Common myeloid progenitor, CD34-positive (primary cell): ENCODE measurements around the gene SSH3.

ENCODE experiments used
- CTCF ChIA-PET: fragments of 350-600 bp; sonication (Branson Sonifier 250); formaldehyde crosslinking; loops from one replicate; lab custom pipeline; 2021; ENCODE audit warnings: antibody characterized with exemption; lab: Charles Lee
- POLR2A ChIA-PET: fragments of 350-600 bp; sonication (Branson Sonifier 250); formaldehyde crosslinking; loops from one replicate; lab custom pipeline; 2021; ENCODE audit warnings: antibody characterized with exemption; lab: Charles Lee
- DNase-seq, 3 donors: peaks; one replicate each; pipeline versions ENCODE4 v3.0.0 to v3.0.0-alpha.2; 2013
- H3K27ac ChIP-seq, 2 experiments: 1 replicate in 1 of 2; 2 replicates in 1 of 2; pipeline ENCODE4 v1.7.0; 2013; ENCODE audit warnings: inconsistent platforms in 2 of 2, low read length in 2 of 2, mild to moderate bottlenecking in 2 of 2, low read depth in 1 of 2, moderate library complexity in 1 of 2; ENCODE audit not compliant: severe bottlenecking in 2 of 2, insufficient read depth in 1 of 2, poor library complexity in 1 of 2
- H3K27me3 ChIP-seq, 5 experiments: replicated peaks in 2 of 5; 1 replicate in 3 of 5; 2 replicates in 2 of 5; pipeline versions ENCODE4 v1.6.1 to v1.7.0; 2013; ENCODE audit warnings: low read length in 4 of 5, mild to moderate bottlenecking in 2 of 5, moderate library complexity in 2 of 5, inconsistent platforms in 1 of 5; ENCODE audit not compliant: insufficient read depth in 5 of 5, control insufficient read depth in 4 of 5
- H3K36me3 ChIP-seq, 4 experiments: 1 replicate in 2 of 4; 2 replicates in 2 of 4; pipeline versions ENCODE4 v1.6.1 to v1.7.0; 2013; ENCODE audit warnings: low read length in 3 of 4, control low read depth in 1 of 4, mild to moderate bottlenecking in 1 of 4; ENCODE audit not compliant: control insufficient read depth in 4 of 4, insufficient read depth in 4 of 4
- H3K4me1 ChIP-seq, 4 experiments: 1 replicate in 3 of 4; 2 replicates in 1 of 4; pipeline versions ENCODE4 v1.6.1 to v1.7.1; 2013; ENCODE audit warnings: low read length in 3 of 4, mild to moderate bottlenecking in 3 of 4, control low read depth in 1 of 4, inconsistent platforms in 1 of 4, moderate library complexity in 1 of 4; ENCODE audit not compliant: control insufficient read depth in 4 of 4, insufficient read depth in 4 of 4; ENCODE audit errors: control extremely low read depth in 1 of 4
- H3K4me3 ChIP-seq, 7 experiments: 1 replicate in 4 of 7; 2 replicates in 3 of 7; pipeline versions ENCODE4 v1.5.1 to v1.7.0; 2013; ENCODE audit warnings: mild to moderate bottlenecking in 7 of 7, low read length in 6 of 7, moderate library complexity in 6 of 7, inconsistent platforms in 2 of 7, low read depth in 2 of 7, control low read depth in 1 of 7; ENCODE audit not compliant: insufficient read depth in 4 of 7, control insufficient read depth in 1 of 7; ENCODE audit errors: extremely low read depth in 1 of 7
- H3K9me3 ChIP-seq, 5 experiments: 1 replicate in 4 of 5; 2 replicates in 1 of 5; pipeline versions ENCODE4 v1.6.1 to v1.7.1; 2013; ENCODE audit warnings: low read length in 4 of 5, mild to moderate bottlenecking in 2 of 5, inconsistent platforms in 1 of 5, low read depth in 1 of 5, moderate library complexity in 1 of 5; ENCODE audit not compliant: control insufficient read depth in 4 of 5, insufficient read depth in 2 of 5; ENCODE audit errors: control extremely low read depth in 1 of 5
- WGBS: methylation state at CpG from one replicate; pipeline ENCODE4 v1.1.5; 2013; ENCODE audit not compliant: insufficient coverage; 5-methylcytosine and 5-hydroxymethylcytosine counted together

Gene SSH3

DNA sequence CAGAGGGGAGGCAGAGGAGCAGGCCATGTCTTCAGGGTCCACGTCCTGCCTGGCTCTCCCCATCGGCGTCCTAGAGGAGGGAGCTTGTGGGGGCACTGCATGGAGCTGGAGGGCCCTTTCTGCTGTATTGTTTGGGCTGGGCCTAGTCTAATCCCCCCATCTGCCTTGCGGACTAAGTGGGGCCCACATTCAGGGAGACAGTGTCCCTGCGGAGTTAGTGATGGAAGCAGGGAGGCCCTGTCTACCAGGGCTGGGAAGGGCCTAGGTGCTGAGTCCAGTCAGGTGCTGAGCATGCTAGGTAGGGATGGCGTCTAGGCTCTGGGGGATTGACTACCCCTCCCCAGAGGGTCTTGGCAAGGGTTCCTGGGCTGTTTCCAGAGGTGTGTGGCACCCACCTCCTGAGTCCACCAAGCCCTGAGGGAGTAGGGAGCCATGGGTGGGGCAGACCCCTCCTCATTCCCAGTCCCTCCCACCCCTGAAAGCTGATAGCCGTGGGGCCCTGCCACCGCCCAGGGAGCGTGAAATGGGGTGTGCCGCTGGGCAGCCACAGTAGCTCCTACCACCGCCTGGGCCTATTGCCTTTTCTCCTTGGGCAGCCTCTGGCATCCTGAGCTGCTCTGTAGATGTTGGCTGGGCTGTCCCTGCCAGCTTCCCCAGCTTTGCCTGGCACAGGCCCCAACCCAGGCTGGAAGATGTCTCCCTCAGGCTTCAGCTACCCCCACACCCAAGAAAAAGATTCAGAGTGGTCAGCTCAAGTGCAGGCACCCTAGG lies 51.9 kb downstream of the SSH3 start:
- no peak overlapping the region for H3K4me3 ChIP-seq
- no peaks in the 10 kb centered on the region for H3K27me3 ChIP-seq

GRCh38 chr11:67355794-67356386 lies 52.6 kb downstream of the SSH3 start:
- ChIA-PET CTCF (interaction anchor here (0.8 to 20.0 kb wide), 10 partner anchors 7 to 290 kb away, joined by 3 to 892 read pairs (median 4); partner anchors contain the start of genes CLCF1 and RAD9A), POLR2A (no interaction called here)
- Histone ChIP-seq H3K4me3 (no peak overlapping the region), H3K36me3 (peaks cover 0 to 3% (median 0%) of the 10 kb centered on the region in 4 experiments), H3K9me3 (no peaks in the 10 kb centered on the region), H3K27ac (no peak overlapping the region), H3K27me3 (no peaks in the 10 kb centered on the region), H3K4me1 (peaks cover 7 to 58% (median 35%) of the 10 kb centered on the region in 4 experiments)
- no peak for DNase-seq
- WGBS, result 100% methylated on average over 1 of the region's 4 CpGs

More for the DNA sequence above, 51.9 kb downstream of the SSH3 start:
- 95% methylated on average over 7 of the region's 11 CpGs for WGBS
- CTCF ChIA-PET, result interaction anchor here (0.8 to 20.0 kb wide), 6 partner anchors 8 to 118 kb away, joined by 3 to 892 read pairs (median 12); partner anchors contain the start of genes CLCF1 and RAD9A
- POLR2A ChIA-PET, result no interaction called here
- Histone ChIP-seq H3K27ac (peak overlapping the region in 1 of 2 experiments; percentile 54), H3K9me3 (no peaks in the 10 kb centered on the region), H3K4me1 (peaks cover 7 to 58% (median 35%) of the 10 kb centered on the region in 4 experiments), H3K36me3 (peaks cover 0 to 4% (median 0%) of the 10 kb centered on the region in 4 experiments)
- DNase-seq, result no peak

DNA sequence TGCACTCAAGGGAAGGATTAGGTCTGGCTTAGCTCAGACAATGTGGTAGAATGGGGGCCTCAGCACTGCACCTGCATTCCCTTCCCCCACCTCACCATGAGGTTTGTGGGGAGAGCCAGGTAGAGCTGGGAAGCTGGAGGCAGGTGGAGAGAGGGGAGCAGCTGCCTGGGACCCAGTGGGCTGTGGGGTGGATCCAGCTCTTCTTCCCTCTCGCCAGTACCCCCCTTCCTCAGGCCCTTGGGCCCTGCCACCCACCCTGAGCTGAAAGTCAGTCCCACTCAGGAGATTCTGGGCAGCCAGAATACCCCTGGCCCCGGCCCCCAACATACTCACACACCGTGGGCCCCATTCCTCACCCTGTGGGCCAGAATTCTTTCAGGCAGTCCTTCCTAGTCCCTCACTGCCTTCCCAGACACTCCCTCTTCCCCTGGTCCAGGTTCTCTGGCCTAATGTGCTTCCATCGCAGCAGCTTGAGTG lies 53.1 kb downstream of the SSH3 start:
- ChIA-PET CTCF (interaction anchor here (1.0 to 20.0 kb wide), 9 partner anchors 9 to 289 kb away, joined by 3 to 892 read pairs (median 3); partner anchors contain the start of genes CLCF1 and RAD9A), POLR2A (interaction anchor here (0.6 kb wide), 1 partner anchor 60 kb away, joined by 3 read pairs; no protein-coding TSS in a partner anchor)
- no peak overlapping the region for H3K4me3 ChIP-seq
- H3K4me1 ChIP-seq, result peaks cover 6 to 55% (median 31%) of the 10 kb centered on the region in 4 experiments
- no peaks in the 10 kb centered on the region for H3K9me3 ChIP-seq
- no peaks in the 10 kb centered on the region for H3K36me3 ChIP-seq
- H3K27me3 ChIP-seq, result no peaks in the 10 kb centered on the region
- DNase-seq, result no peak
- H3K27ac ChIP-seq, result no peak overlapping the region
- 41% methylated on average over 3 of the region's 4 CpGs for WGBS

DNA sequence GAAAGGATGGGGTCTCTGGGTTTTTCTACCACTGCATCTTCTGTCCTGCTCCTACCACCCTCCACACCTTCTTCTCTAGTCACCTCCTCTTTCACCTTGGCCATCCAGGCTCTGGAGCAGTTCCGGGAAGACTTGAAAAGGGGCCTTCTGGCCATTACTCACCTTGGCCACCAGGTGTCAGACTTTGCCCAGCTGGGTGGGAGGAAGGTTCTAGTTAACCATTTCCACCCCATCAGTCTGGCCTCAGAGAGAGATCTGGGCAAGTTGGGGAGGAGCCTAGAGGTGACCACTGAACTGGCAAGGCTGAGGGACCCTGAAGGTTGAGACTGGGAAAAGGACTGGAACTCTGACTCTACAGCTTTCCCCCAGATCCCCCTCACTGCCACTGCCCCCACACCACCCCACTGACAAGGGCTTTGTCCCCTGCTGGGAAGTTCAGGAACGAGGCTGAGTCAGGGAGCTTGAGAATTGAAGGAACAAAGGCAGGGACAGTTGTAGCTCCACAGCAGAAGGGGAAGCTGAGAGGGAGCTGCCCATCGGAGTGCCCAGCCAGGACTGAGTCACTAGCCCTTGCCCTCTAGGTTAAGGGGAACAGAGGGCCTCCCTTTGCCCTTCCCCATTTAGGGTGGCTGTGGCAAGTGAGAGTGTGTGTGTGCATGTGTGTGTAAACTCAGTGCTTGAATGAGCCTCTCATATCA lies 53.7 kb downstream of the SSH3 start:
- H3K4me3 ChIP-seq, result no peak overlapping the region
- no peaks in the 10 kb centered on the region for H3K9me3 ChIP-seq
- H3K4me1 ChIP-seq, result peaks cover 3 to 50% (median 27%) of the 10 kb centered on the region in 4 experiments
- WGBS, result 41% methylated on average over 2 of the region's 3 CpGs
- H3K27me3 ChIP-seq, result no peaks in the 10 kb centered on the region
- H3K27ac ChIP-seq, result no peak overlapping the region
- H3K36me3 ChIP-seq, result no peaks in the 10 kb centered on the region
- peak; percentile 59 to 69 (median 68) for DNase-seq
- ChIA-PET POLR2A (interaction anchor here (0.6 to 1.5 kb wide), 3 partner anchors 11 to 60 kb away, joined by 3 to 4 read pairs (median 3); no protein-coding TSS in a partner anchor), CTCF (interaction anchor here (1.0 to 20.0 kb wide), 9 partner anchors 8 to 289 kb away, joined by 3 to 892 read pairs (median 4); partner anchors contain the start of genes CLCF1 and RAD9A)

DNA sequence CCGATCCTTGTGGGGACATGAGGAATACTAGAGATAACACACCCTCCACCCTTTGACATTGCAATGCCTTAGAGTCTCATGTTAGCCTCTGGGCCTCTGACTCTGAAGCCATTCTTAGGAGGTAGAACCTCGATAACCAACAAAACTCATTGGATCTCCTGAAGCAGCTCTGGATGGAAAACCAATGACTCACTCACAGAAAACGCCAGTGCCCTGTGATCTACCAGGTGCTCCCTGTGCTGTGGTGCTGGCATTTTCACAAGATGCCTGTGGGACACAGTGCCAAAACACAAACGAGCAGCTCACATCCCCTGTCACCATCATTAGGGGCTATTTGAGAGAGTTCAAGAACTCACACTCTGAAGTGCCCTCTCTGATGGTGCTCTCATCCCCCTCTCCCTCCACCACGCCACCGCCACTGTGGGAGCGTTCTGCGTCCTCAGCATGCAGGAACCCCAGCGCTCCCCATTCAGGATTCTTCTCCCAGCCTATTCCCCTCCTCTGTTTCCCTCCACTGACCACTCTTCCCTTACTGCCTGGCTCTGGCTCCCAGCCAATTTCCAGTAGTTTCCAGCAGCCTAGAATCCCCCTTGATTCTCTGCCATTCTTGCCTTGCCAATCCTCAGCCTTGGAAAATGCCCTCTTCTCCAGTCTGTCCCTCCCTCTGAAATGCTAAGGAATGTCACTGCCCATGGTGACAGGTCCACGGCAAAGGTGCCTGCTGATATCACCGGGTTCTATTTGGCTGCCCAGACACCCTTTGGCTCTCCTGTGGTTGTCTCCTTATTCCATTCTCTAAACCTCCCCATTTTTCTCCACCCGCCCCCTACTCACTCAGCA lies 54.7 kb downstream of the SSH3 start:
- H3K4me1 ChIP-seq, result peaks cover 3 to 42% (median 19%) of the 10 kb centered on the region in 4 experiments
- over 99% methylated on average over 11 of the region's 12 CpGs for WGBS
- no peaks in the 10 kb centered on the region for H3K36me3 ChIP-seq
- no peaks in the 10 kb centered on the region for H3K27me3 ChIP-seq
- CTCF ChIA-PET, result interaction anchor here (0.7 to 20.0 kb wide), 3 partner anchors 9 to 25 kb away, joined by 4 to 892 read pairs (median 4); partner anchors contain the start of genes CLCF1 and RAD9A
- no peak overlapping the region for H3K4me3 ChIP-seq
- H3K27ac ChIP-seq, result no peak overlapping the region
- POLR2A ChIA-PET, result interaction anchor here (1.5 kb wide), 1 partner anchor 10 kb away, joined by 3 read pairs; no protein-coding TSS in a partner anchor
- DNase-seq, result no peak
- no peaks in the 10 kb centered on the region for H3K9me3 ChIP-seq
